Tibial nerve (tissue), 4 donors: ENCODE results near the gene EPHA6.

Source experiments
- CTCF ChIP-seq, 5 experiments: fragments of 200-600 bp in 3 of 5; fragments of 450-650 bp in 2 of 5; sonication (generic) in 3 of 5; IDR thresholded peaks; one replicate each; pipeline ENCODE4 v1.5.1; 2016 to 2019; ENCODE audit warnings: antibody characterized with exemption in 5 of 5, mild to moderate bottlenecking in 3 of 5, moderate library complexity in 2 of 5
- EP300 ChIP-seq, 2 donors: sonication (generic); formaldehyde crosslinking; IDR thresholded peaks; one replicate each; pipeline ENCODE4 v1.6.1; 2017; ENCODE audit warnings: antibody characterized with exemption in 2 of 2, mild to moderate bottlenecking in 1 of 2
- POLR2A ChIP-seq, 2 donors: fragments of 450-650 bp; IDR thresholded peaks; one replicate each; pipeline ENCODE4 v1.6.1; 2017; ENCODE audit warnings: antibody characterized with exemption in 2 of 2, mild to moderate bottlenecking in 2 of 2, moderate library complexity in 2 of 2

GRCh38 chr3:97359977-97360376 lies 545.6 kb downstream of the EPHA6 start:
- TF ChIP-seq CTCF (IDR thresholded peaks at IDR 0.05) (no peak), EP300 (IDR thresholded peaks at IDR 0.05) (no peak), POLR2A (IDR thresholded peaks at IDR 0.05) (no peak)
